Measurements from ENCODE around the gene AGTR1.
A peak's percentile ranks its signal among the peaks of the same experiment; 100 is the strongest.
"Not testable (repeated sequence)": the region's sequence is repeated elsewhere in the genome, so short reads cannot be mapped to it uniquely, and the experiment has no call there.

AGTR1 gene

GRCh38 chr3:148718982-148719862 lies 21.5 kb downstream of the AGTR1 start:
- no peak for DNase-seq (ENCODE audit: low read depth)

GRCh38 chr3:148720873-148721272 lies 23.2 kb downstream of the AGTR1 start:
- DNase-seq (ENCODE audit: low read depth): no peak

GRCh38 chr3:148723631-148724030 lies 25.9 kb downstream of the AGTR1 start:
- no peak for DNase-seq (ENCODE audit: low read depth)

GRCh38 chr3:148727231-148727630 lies 29.5 kb downstream of the AGTR1 start:
- DNase-seq (ENCODE audit: low read depth): no peak

GRCh38 chr3:148728753-148729152 lies 31.1 kb downstream of the AGTR1 start:
- no peak for DNase-seq (ENCODE audit: low read depth)

GRCh38 chr3:148729476-148730055 lies 31.9 kb downstream of the AGTR1 start:
- DNase-seq (ENCODE audit: low read depth): no peak

- DNase-seq (ENCODE audit: low read depth): no peak
Observed at GRCh38 chr3:148730676-148731075, 33.0 kb downstream of the AGTR1 start.

- DNase-seq (ENCODE audit: low read depth): no peak
Observed at GRCh38 chr3:148735597-148735996, 37.9 kb downstream of the AGTR1 start.

- no peak for DNase-seq (ENCODE audit: low read depth)
Observed at GRCh38 chr3:148736086-148736485, 38.4 kb downstream of the AGTR1 start.

- no peak for DNase-seq (ENCODE audit: low read depth)
Observed at GRCh38 chr3:148737104-148737530, 39.4 kb downstream of the AGTR1 start.

GRCh38 chr3:148739720-148740119 lies 42.0 kb downstream of the AGTR1 start:
- DNase-seq (ENCODE audit: low read depth): no peak

GRCh38 chr3:148740291-148740690 lies 42.6 kb downstream of the AGTR1 start:
- DNase-seq (ENCODE audit: low read depth): no peak

- no peak for DNase-seq (ENCODE audit: low read depth)
Observed at GRCh38 chr3:148741219-148741618, 43.5 kb downstream of the AGTR1 start.

- no peak for DNase-seq (ENCODE audit: low read depth)
Observed at GRCh38 chr3:148742118-148742517, 44.4 kb downstream of the AGTR1 start.

- DNase-seq (ENCODE audit: low read depth): no peak
Observed at GRCh38 chr3:148746053-148746452, 48.4 kb downstream of the AGTR1 start.

GRCh38 chr3:148748283-148748682 lies 50.6 kb downstream of the AGTR1 start:
- peak; percentile 74 for DNase-seq (ENCODE audit: low read depth)

- DNase-seq (ENCODE audit: low read depth): no peak
Observed at GRCh38 chr3:148750296-148750695, 52.6 kb downstream of the AGTR1 start.

GRCh38 chr3:148751461-148751860 lies 53.8 kb downstream of the AGTR1 start:
- peak; percentile 32 for DNase-seq (ENCODE audit: low read depth)

GRCh38 chr3:148753385-148753784 lies 55.7 kb downstream of the AGTR1 start:
- not testable (repeated sequence) for DNase-seq (ENCODE audit: low read depth)

- no peak for DNase-seq (ENCODE audit: low read depth)
Observed at GRCh38 chr3:148755570-148755969, 57.9 kb downstream of the AGTR1 start.

- no peak for DNase-seq (ENCODE audit: low read depth)
Observed at GRCh38 chr3:148756311-148756710, 58.6 kb downstream of the AGTR1 start.

GRCh38 chr3:148757238-148758215 lies 59.8 kb downstream of the AGTR1 start:
- DNase-seq (ENCODE audit: low read depth): no peak
